Sigmoid colon (tissue), 4 donors: ENCODE data around the gene ROR1.

Experiments used
- EP300 ChIP-seq, 4 donors: sonication (generic); formaldehyde crosslinking; IDR thresholded peaks; one replicate each; pipeline ENCODE4 v1.6.1; 2017; ENCODE audit warnings: antibody characterized with exemption in 4 of 4
- POLR2AphosphoS5 ChIP-seq, 4 donors: sonication (generic); formaldehyde crosslinking; IDR thresholded peaks; one replicate each; pipeline ENCODE4 v1.6.1; 2017; ENCODE audit warnings: antibody characterized with exemption in 4 of 4
- TF ChIP-seq, protein P1 (sequence below), 4 experiments: fragments of 450-650 bp in 3 of 4; fragments of 200-600 bp in 1 of 4; IDR thresholded peaks; one replicate each; pipeline ENCODE4 v1.5.1; 2016 to 2019; ENCODE audit warnings: antibody characterized with exemption in 4 of 4, mild to moderate bottlenecking in 3 of 4, moderate library complexity in 2 of 4

DNA sequence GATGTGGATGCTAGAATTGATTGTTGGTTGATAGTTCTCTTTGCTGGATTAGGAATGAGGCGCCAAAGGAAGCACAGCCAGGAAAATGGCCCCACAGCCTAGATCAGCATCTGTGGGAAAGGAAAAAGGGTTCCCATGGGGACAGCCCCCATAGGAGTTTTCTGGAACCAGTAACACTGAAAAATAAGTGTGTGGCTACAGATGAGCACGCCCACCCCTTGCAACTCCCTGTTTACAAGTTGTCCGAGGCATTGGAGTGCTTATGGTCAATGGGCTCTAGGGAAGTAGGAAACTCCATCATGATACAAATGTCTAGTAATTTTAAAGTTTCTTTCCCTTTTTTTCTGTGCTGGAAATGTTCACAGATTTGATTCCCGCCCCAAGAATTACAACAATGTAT, 405.8 kb downstream of the ROR1 start:
- TF ChIP-seq, protein P1, sequence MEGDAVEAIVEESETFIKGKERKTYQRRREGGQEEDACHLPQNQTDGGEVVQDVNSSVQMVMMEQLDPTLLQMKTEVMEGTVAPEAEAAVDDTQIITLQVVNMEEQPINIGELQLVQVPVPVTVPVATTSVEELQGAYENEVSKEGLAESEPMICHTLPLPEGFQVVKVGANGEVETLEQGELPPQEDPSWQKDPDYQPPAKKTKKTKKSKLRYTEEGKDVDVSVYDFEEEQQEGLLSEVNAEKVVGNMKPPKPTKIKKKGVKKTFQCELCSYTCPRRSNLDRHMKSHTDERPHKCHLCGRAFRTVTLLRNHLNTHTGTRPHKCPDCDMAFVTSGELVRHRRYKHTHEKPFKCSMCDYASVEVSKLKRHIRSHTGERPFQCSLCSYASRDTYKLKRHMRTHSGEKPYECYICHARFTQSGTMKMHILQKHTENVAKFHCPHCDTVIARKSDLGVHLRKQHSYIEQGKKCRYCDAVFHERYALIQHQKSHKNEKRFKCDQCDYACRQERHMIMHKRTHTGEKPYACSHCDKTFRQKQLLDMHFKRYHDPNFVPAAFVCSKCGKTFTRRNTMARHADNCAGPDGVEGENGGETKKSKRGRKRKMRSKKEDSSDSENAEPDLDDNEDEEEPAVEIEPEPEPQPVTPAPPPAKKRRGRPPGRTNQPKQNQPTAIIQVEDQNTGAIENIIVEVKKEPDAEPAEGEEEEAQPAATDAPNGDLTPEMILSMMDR (IDR thresholded peaks at IDR 0.05): no peak
- TF ChIP-seq POLR2AphosphoS5 (IDR thresholded peaks at IDR 0.05) (no peak), EP300 (IDR thresholded peaks at IDR 0.05) (no peak)
